GM23338 (cell line): ENCODE results near the gene COL25A1.

Experiments used
- CREB1 ChIP-seq: fragments of 250-450 bp; sonication (Bioruptor Pico); IDR thresholded peaks from 2 replicates; pipeline ENCODE4 v1.5.0; 2020; ENCODE audit warnings: low read depth, mild to moderate bottlenecking, moderate library complexity
- CTCF ChIP-seq, 2 experiments: fragments of 200-600 bp in 1 of 2; sonication (generic) in 1 of 2; conservative IDR thresholded peaks; 2 replicates each; pipeline versions ENCODE4 v1.5.1 to v1.6.1; 2016 to 2017; ENCODE audit warnings: antibody characterized with exemption in 2 of 2, low read depth in 2 of 2, mild to moderate bottlenecking in 2 of 2, moderate library complexity in 1 of 2
- EZH2 ChIP-seq: fragments of 200-600 bp; sonication (generic); IDR thresholded peaks from one replicate; pipeline ENCODE4 v1.8.0; 2017; ENCODE audit warnings: antibody characterized with exemption, mild to moderate bottlenecking, low read depth; ENCODE audit not compliant: unreplicated experiment
- EZH2phosphoT487 ChIP-seq: fragments of 200-600 bp; sonication (generic); IDR thresholded peaks from one replicate; pipeline ENCODE4 v1.8.1; 2018; ENCODE audit warnings: antibody characterized with exemption; ENCODE audit not compliant: unreplicated experiment
- JUNB ChIP-seq: IDR thresholded peaks from one replicate; pipeline ENCODE4 v1.6.1; 2016; ENCODE audit warnings: antibody characterized with exemption; ENCODE audit not compliant: unreplicated experiment
- NANOG ChIP-seq: IDR thresholded peaks from 2 replicates; pipeline ENCODE4 v1.6.1; 2016; ENCODE audit warnings: antibody characterized with exemption, borderline replicate concordance
- POLR2AphosphoS5 ChIP-seq: IDR thresholded peaks from 2 replicates; pipeline ENCODE4 v1.6.1; 2016; ENCODE audit warnings: antibody characterized with exemption, low read depth
- REST ChIP-seq: IDR thresholded peaks from one replicate; pipeline ENCODE4 v1.6.1; 2018; ENCODE audit warnings: antibody characterized with exemption; ENCODE audit not compliant: unreplicated experiment
- ZNF331 ChIP-seq: fragments of 250-450 bp; sonication (Bioruptor Pico); IDR thresholded peaks from 2 replicates; pipeline ENCODE4 v1.5.0; 2020; ENCODE audit warnings: low read depth, mild to moderate bottlenecking, moderate library complexity

- no peak for TF ChIP-seq CTCF (conservative IDR thresholded peaks at IDR 0.05; ENCODE audit: low read depth in 2 of 2)
- no peak for TF ChIP-seq EZH2
- no peak for TF ChIP-seq REST
- TF ChIP-seq POLR2AphosphoS5: no peak
- TF ChIP-seq ZNF331 (CRISPR knock-in tag): no peak
- TF ChIP-seq JUNB: no peak
- TF ChIP-seq EZH2phosphoT487: no peak
- TF ChIP-seq CREB1 (CRISPR knock-in tag): no peak
- no peak for TF ChIP-seq NANOG
Measured at GRCh38 chr4:108941904-108942430, 360.5 kb downstream of the COL25A1 start.
